Activated CD8-positive, alpha-beta memory T cell treated with anti-CD3 and anti-CD28 coated beads for 48 hours (primary cell): ENCODE measurements around the gene NUP35.

Experiments used
- DNase-seq, 3 experiments: peaks; one replicate each; pipeline ENCODE4 v3.0.0-alpha.2; 2020; ENCODE audit warnings: low read depth in 2 of 3, low spot score in 2 of 3

NUP35 gene

GRCh38 chr2:183207110-183207509, 82.9 kb downstream of the NUP35 start:
- DNase-seq, result no peak

GRCh38 chr2:183209395-183210028, 85.3 kb downstream of the NUP35 start:
- DNase-seq, result no peak
